ENCODE data around the gene DNAJC6.

- TF ChIP-seq CTCF (optimal IDR thresholded peaks at IDR 0.05 in 1 of 3, IDR thresholded peaks at IDR 0.05 in 1 of 3, conservative IDR thresholded peaks at IDR 0.05 in 1 of 3; ENCODE audit: extremely low read depth in 1 of 3, insufficient read depth in 2 of 3, low read length in 3 of 3) = no peak
- TF ChIP-seq EZH2 (IDR thresholded peaks at IDR 0.05; ENCODE audit: low read length) = no peak
These were observed 110.6 kb downstream of the DNAJC6 start for GRCh38 chr1:65419681-65420589.

Data from keratinocyte (primary cell).